GM23338 (cell line): ENCODE data around the gene ESR2. TPM values are rescaled to one million over a fixed set of nuclear protein-coding genes. Genes with fewer than 3 reads are reported as not detected.

Source experiments
- ATAC-seq: fragments of 200-7000 bp; cut with Tn5 transposase; 3 replicates; pipeline ENCODE4 v1.9.1; 2020
- DNase-seq: peaks from one replicate; pipeline ENCODE4 v3.0.0-alpha.2; 2015; ENCODE audit warnings: low spot score
- H2AFZ ChIP-seq: fragments of 200-600 bp; sonication (generic); 2 replicates; pipeline ENCODE4 v1.8.0; 2016; ENCODE audit warnings: antibody characterized with exemption, mild to moderate bottlenecking, moderate library complexity
- H3F3A ChIP-seq: fragments of 200-600 bp; sonication (generic); replicated peaks from 2 replicates; pipeline ENCODE4 v1.8.0; 2017; ENCODE audit warnings: antibody characterized with exemption, mixed run types, low read depth
- H3K27ac ChIP-seq: fragments of 200-600 bp; sonication (generic); 2 replicates; pipeline ENCODE4 v1.6.1; 2016; ENCODE audit warnings: low read depth
- H3K27me3 ChIP-seq: fragments of 200-600 bp; sonication (generic); 2 replicates; pipeline ENCODE4 v1.8.0; 2016; ENCODE audit warnings: mild to moderate bottlenecking, mixed run types, moderate library complexity; ENCODE audit not compliant: insufficient read depth
- H3K36me3 ChIP-seq: fragments of 200-600 bp; sonication (generic); 2 replicates; pipeline ENCODE4 v1.8.0; 2016; ENCODE audit warnings: mild to moderate bottlenecking; ENCODE audit not compliant: insufficient read depth
- H3K4me1 ChIP-seq: fragments of 200-600 bp; sonication (generic); 2 replicates; pipeline ENCODE4 v1.8.0; 2016; ENCODE audit warnings: mild to moderate bottlenecking, moderate library complexity; ENCODE audit not compliant: insufficient read depth
- H3K4me2 ChIP-seq: fragments of 200-600 bp; sonication (generic); 2 replicates; pipeline ENCODE4 v1.7.1; 2017; ENCODE audit warnings: mixed run types
- H3K4me3 ChIP-seq: fragments of 200-600 bp; sonication (generic); 2 replicates; pipeline ENCODE4 v1.6.1; 2016; ENCODE audit warnings: mixed run types
- H3K79me2 ChIP-seq: fragments of 200-600 bp; sonication (generic); replicated peaks from 2 replicates; pipeline ENCODE4 v1.8.0; 2017; ENCODE audit warnings: mild to moderate bottlenecking; ENCODE audit not compliant: insufficient read depth
- H3K9me2 ChIP-seq: fragments of 200-600 bp; sonication (generic); 2 replicates; pipeline ENCODE4 v1.8.0; 2017; ENCODE audit not compliant: insufficient read depth
- H4K20me1 ChIP-seq: fragments of 200-600 bp; sonication (generic); replicated peaks from 2 replicates; pipeline ENCODE4 v1.8.0; 2017; ENCODE audit warnings: mild to moderate bottlenecking; ENCODE audit not compliant: insufficient read depth
- H3K27ac Mint-ChIP-seq: 2 replicates; pipeline ENCODE4 v1.8.0; 2020; ENCODE audit warnings: inconsistent platforms, mild to moderate bottlenecking, moderate library complexity, mixed read lengths
- H3K27me3 Mint-ChIP-seq: 3 replicates; pipeline ENCODE4 v1.8.0; 2022; ENCODE audit warnings: low read depth, mild to moderate bottlenecking, moderate library complexity, mixed read lengths, inconsistent platforms; ENCODE audit not compliant: insufficient read depth, poor library complexity
- H3K36me3 Mint-ChIP-seq: 3 replicates; pipeline ENCODE4 v1.8.0; 2021; ENCODE audit warnings: low read depth, mild to moderate bottlenecking, inconsistent platforms, moderate library complexity, mixed read lengths
- H3K4me1 Mint-ChIP-seq: 3 replicates; pipeline ENCODE4 v1.8.0; 2020; ENCODE audit warnings: mild to moderate bottlenecking, inconsistent platforms, mixed read lengths
- H3K4me3 Mint-ChIP-seq: 3 replicates; pipeline ENCODE4 v1.8.0; 2021; ENCODE audit warnings: moderate library complexity, mild to moderate bottlenecking, inconsistent platforms, mixed read lengths
- H3K9me3 Mint-ChIP-seq: 3 replicates; pipeline ENCODE4 v1.8.0; 2020; ENCODE audit warnings: moderate library complexity, mild to moderate bottlenecking, inconsistent platforms, mixed read lengths
- CREB1 ChIP-seq: fragments of 250-450 bp; sonication (Bioruptor Pico); IDR thresholded peaks from 2 replicates; pipeline ENCODE4 v1.5.0; 2020; ENCODE audit warnings: low read depth, mild to moderate bottlenecking, moderate library complexity
- EZH2phosphoT487 ChIP-seq: fragments of 200-600 bp; sonication (generic); IDR thresholded peaks from one replicate; pipeline ENCODE4 v1.8.1; 2018; ENCODE audit warnings: antibody characterized with exemption; ENCODE audit not compliant: unreplicated experiment
- JUNB ChIP-seq: IDR thresholded peaks from one replicate; pipeline ENCODE4 v1.6.1; 2016; ENCODE audit warnings: antibody characterized with exemption; ENCODE audit not compliant: unreplicated experiment
- NANOG ChIP-seq: IDR thresholded peaks from 2 replicates; pipeline ENCODE4 v1.6.1; 2016; ENCODE audit warnings: antibody characterized with exemption, borderline replicate concordance
- POLR2AphosphoS5 ChIP-seq: IDR thresholded peaks from 2 replicates; pipeline ENCODE4 v1.6.1; 2016; ENCODE audit warnings: antibody characterized with exemption, low read depth
- STAT1 ChIP-seq: IDR thresholded peaks from one replicate; pipeline ENCODE4 v1.6.1; 2016; ENCODE audit warnings: antibody characterized with exemption; ENCODE audit not compliant: unreplicated experiment
- ZNF114 ChIP-seq: fragments of 250-450 bp; sonication (Bioruptor Pico); IDR thresholded peaks from 2 replicates; pipeline ENCODE4 v1.5.0; 2020; ENCODE audit warnings: mild to moderate bottlenecking, moderate library complexity
- ZNF331 ChIP-seq: fragments of 250-450 bp; sonication (Bioruptor Pico); IDR thresholded peaks from 2 replicates; pipeline ENCODE4 v1.5.0; 2020; ENCODE audit warnings: low read depth, mild to moderate bottlenecking, moderate library complexity
- polyA plus RNA-seq: library from polyadenylated mRNA; unstranded; fragments of >200 nt; fragmentation: Nextera tagmentation; extraction: Ambion mirVana; gene quantifications from 2 replicates; pipeline ENCODE4 v1.2.1, GENCODE V29; 2016
- total RNA-seq: library from RNA; depleted of rRNA; stranded (reverse); fragments of >200 nt; shearing (Covaris generic); gene quantifications from 2 replicates; pipeline ENCODE4 v1.2.3, GENCODE V29; 2014
- TF ChIP-seq, protein P1 (sequence below), 2 experiments: fragments of 200-600 bp in 1 of 2; sonication (generic) in 1 of 2; conservative IDR thresholded peaks; 2 replicates each; pipeline versions ENCODE4 v1.5.1 to v1.6.1; 2016 to 2017; ENCODE audit warnings: antibody characterized with exemption in 2 of 2, low read depth in 2 of 2, mild to moderate bottlenecking in 2 of 2, moderate library complexity in 1 of 2
- TF ChIP-seq, protein P2 (sequence below): IDR thresholded peaks from one replicate; pipeline ENCODE4 v1.6.1; 2018; ENCODE audit warnings: antibody characterized with exemption; ENCODE audit not compliant: unreplicated experiment
- TF ChIP-seq, protein P3 (sequence below): fragments of 250-450 bp; sonication (Bioruptor Pico); IDR thresholded peaks from 2 replicates; pipeline ENCODE4 v1.5.0; 2020; ENCODE audit warnings: mild to moderate bottlenecking, moderate library complexity

The ESR2 gene
- total and polyA plus RNA-seq, 2 experiments from 2014 or later, result 0.58 to 0.59 TPM

DNA sequence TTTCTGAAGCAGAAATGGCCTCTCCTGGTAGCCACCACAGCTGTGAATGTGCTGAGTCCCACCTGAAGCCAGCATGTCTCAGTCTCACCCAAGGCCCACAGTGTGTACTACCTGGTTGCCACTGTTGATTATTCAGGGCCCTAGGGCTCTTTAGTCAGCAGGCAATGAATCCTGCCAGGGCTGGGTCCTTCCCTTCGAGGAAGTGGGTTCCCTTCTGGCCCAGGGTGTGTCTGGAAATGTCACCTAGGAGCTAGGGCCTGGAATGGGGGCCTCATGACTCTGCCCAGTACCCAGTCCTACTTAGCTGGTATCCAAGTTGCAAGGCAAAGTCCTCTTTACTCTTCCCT is 234.0 kb downstream of the ESR2 start:
- no peak overlapping the region for H3K4me2 ChIP-seq

More for the DNA sequence above, 234.0 kb downstream of the ESR2 start:
- H3K79me2 ChIP-seq, result no peaks in the 10 kb centered on the region
- Mint-ChIP-seq H3K4me3 (no peak overlapping the region), H3K4me1 (peaks cover 18% of the 10 kb centered on the region), H3K36me3 (peaks cover 7% of the 10 kb centered on the region; the same call in 2 of the 3 replicates), H3K27me3 (peaks cover 4% of the 10 kb centered on the region), H3K27ac (peak overlapping the region; percentile 11), H3K9me3 (no peaks in the 10 kb centered on the region)
- H3K4me1 ChIP-seq, result peaks cover 22% of the 10 kb centered on the region
- H3F3A ChIP-seq, result no peaks in the 10 kb centered on the region
- DNase-seq (no peak), ATAC-seq (peak; percentile 10)
- H3K4me3 ChIP-seq, result no peak overlapping the region
- H3K9me2 ChIP-seq, result no peaks in the 10 kb centered on the region
- TF ChIP-seq POLR2AphosphoS5, result no peak
- no peak for TF ChIP-seq EZH2phosphoT487
- no peak for TF ChIP-seq CREB1
- TF ChIP-seq ZNF114 (CRISPR knock-in tag), result no peak
- TF ChIP-seq, protein P1, sequence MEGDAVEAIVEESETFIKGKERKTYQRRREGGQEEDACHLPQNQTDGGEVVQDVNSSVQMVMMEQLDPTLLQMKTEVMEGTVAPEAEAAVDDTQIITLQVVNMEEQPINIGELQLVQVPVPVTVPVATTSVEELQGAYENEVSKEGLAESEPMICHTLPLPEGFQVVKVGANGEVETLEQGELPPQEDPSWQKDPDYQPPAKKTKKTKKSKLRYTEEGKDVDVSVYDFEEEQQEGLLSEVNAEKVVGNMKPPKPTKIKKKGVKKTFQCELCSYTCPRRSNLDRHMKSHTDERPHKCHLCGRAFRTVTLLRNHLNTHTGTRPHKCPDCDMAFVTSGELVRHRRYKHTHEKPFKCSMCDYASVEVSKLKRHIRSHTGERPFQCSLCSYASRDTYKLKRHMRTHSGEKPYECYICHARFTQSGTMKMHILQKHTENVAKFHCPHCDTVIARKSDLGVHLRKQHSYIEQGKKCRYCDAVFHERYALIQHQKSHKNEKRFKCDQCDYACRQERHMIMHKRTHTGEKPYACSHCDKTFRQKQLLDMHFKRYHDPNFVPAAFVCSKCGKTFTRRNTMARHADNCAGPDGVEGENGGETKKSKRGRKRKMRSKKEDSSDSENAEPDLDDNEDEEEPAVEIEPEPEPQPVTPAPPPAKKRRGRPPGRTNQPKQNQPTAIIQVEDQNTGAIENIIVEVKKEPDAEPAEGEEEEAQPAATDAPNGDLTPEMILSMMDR (conservative IDR thresholded peaks at IDR 0.05; ENCODE audit: low read depth in 2 of 2), result no peak
- TF ChIP-seq STAT1, result no peak
- TF ChIP-seq JUNB, result no peak
- TF ChIP-seq, protein P2, sequence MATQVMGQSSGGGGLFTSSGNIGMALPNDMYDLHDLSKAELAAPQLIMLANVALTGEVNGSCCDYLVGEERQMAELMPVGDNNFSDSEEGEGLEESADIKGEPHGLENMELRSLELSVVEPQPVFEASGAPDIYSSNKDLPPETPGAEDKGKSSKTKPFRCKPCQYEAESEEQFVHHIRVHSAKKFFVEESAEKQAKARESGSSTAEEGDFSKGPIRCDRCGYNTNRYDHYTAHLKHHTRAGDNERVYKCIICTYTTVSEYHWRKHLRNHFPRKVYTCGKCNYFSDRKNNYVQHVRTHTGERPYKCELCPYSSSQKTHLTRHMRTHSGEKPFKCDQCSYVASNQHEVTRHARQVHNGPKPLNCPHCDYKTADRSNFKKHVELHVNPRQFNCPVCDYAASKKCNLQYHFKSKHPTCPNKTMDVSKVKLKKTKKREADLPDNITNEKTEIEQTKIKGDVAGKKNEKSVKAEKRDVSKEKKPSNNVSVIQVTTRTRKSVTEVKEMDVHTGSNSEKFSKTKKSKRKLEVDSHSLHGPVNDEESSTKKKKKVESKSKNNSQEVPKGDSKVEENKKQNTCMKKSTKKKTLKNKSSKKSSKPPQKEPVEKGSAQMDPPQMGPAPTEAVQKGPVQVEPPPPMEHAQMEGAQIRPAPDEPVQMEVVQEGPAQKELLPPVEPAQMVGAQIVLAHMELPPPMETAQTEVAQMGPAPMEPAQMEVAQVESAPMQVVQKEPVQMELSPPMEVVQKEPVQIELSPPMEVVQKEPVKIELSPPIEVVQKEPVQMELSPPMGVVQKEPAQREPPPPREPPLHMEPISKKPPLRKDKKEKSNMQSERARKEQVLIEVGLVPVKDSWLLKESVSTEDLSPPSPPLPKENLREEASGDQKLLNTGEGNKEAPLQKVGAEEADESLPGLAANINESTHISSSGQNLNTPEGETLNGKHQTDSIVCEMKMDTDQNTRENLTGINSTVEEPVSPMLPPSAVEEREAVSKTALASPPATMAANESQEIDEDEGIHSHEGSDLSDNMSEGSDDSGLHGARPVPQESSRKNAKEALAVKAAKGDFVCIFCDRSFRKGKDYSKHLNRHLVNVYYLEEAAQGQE, result no peak
- TF ChIP-seq ZNF331 (CRISPR knock-in tag), result no peak
- no peak for TF ChIP-seq NANOG
- TF ChIP-seq, protein P3, sequence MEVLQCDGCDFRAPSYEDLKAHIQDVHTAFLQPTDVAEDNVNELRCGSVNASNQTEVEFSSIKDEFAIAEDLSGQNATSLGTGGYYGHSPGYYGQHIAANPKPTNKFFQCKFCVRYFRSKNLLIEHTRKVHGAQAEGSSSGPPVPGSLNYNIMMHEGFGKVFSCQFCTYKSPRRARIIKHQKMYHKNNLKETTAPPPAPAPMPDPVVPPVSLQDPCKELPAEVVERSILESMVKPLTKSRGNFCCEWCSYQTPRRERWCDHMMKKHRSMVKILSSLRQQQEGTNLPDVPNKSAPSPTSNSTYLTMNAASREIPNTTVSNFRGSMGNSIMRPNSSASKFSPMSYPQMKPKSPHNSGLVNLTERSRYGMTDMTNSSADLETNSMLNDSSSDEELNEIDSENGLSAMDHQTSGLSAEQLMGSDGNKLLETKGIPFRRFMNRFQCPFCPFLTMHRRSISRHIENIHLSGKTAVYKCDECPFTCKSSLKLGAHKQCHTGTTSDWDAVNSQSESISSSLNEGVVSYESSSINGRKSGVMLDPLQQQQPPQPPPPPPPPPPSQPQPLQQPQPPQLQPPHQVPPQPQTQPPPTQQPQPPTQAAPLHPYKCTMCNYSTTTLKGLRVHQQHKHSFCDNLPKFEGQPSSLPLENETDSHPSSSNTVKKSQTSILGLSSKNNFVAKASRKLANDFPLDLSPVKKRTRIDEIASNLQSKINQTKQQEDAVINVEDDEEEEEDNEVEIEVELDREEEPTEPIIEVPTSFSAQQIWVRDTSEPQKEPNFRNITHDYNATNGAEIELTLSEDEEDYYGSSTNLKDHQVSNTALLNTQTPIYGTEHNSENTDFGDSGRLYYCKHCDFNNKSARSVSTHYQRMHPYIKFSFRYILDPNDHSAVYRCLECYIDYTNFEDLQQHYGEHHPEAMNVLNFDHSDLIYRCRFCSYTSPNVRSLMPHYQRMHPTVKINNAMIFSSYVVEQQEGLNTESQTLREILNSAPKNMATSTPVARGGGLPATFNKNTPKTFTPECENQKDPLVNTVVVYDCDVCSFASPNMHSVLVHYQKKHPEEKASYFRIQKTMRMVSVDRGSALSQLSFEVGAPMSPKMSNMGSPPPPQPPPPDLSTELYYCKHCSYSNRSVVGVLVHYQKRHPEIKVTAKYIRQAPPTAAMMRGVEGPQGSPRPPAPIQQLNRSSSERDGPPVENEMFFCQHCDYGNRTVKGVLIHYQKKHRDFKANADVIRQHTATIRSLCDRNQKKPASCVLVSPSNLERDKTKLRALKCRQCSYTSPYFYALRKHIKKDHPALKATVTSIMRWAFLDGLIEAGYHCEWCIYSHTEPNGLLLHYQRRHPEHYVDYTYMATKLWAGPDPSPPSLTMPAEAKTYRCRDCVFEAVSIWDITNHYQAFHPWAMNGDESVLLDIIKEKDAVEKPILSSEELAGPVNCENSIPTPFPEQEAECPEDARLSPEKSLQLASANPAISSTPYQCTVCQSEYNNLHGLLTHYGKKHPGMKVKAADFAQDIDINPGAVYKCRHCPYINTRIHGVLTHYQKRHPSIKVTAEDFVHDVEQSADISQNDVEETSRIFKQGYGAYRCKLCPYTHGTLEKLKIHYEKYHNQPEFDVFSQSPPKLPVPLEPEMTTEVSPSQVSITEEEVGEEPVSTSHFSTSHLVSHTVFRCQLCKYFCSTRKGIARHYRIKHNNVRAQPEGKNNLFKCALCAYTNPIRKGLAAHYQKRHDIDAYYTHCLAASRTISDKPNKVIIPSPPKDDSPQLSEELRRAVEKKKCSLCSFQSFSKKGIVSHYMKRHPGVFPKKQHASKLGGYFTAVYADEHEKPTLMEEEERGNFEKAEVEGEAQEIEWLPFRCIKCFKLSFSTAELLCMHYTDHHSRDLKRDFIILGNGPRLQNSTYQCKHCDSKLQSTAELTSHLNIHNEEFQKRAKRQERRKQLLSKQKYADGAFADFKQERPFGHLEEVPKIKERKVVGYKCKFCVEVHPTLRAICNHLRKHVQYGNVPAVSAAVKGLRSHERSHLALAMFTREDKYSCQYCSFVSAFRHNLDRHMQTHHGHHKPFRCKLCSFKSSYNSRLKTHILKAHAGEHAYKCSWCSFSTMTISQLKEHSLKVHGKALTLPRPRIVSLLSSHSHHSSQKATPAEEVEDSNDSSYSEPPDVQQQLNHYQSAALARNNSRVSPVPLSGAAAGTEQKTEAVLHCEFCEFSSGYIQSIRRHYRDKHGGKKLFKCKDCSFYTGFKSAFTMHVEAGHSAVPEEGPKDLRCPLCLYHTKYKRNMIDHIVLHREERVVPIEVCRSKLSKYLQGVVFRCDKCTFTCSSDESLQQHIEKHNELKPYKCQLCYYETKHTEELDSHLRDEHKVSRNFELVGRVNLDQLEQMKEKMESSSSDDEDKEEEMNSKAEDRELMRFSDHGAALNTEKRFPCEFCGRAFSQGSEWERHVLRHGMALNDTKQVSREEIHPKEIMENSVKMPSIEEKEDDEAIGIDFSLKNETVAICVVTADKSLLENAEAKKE (CRISPR knock-in tag), result no peak
- no peaks in the 10 kb centered on the region for H3K36me3 ChIP-seq
- H3K27me3 ChIP-seq, result no peaks in the 10 kb centered on the region
- no peaks in the 10 kb centered on the region for H4K20me1 ChIP-seq
- H2AFZ ChIP-seq, result no peak overlapping the region
- H3K27ac ChIP-seq, result 0 out of 2 replicates have a peak overlapping the region, but pooled peaks have one; percentile 12
